HG02610 (cell line): ENCODE data around the gene ELOA.
"Not testable (repeated sequence)": the region's sequence is repeated elsewhere in the genome, so short reads cannot be mapped to it uniquely, and the experiment has no call there.

Experiments
- ATAC-seq: cut with Tn5 transposase; IDR thresholded peaks from one replicate; pipeline ENCODE4 v1.9.1; 2021; ENCODE audit warnings: mild to moderate bottlenecking, moderate library complexity; ENCODE audit not compliant: unreplicated experiment

Gene ELOA

DNA sequence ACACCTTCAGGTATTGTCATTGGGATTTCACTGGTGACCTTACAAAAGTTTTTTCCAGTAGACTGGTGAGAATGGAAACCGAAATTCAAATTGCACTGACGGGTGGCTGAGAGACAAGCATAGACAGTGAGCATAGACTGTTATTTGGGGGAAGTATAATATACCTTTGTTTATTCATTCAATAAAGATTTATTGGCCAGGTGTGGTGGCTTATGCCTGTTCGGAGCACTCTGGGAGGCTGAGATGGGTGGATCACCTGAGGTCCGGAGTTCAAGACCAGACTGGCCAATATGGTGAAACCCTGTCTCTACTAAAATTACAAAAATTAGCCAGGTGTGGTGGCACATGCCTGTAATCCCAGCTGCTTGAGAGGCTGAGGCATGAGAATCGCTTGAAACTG, 10.0 kb upstream of the ELOA start:
- not testable (repeated sequence) for ATAC-seq

DNA sequence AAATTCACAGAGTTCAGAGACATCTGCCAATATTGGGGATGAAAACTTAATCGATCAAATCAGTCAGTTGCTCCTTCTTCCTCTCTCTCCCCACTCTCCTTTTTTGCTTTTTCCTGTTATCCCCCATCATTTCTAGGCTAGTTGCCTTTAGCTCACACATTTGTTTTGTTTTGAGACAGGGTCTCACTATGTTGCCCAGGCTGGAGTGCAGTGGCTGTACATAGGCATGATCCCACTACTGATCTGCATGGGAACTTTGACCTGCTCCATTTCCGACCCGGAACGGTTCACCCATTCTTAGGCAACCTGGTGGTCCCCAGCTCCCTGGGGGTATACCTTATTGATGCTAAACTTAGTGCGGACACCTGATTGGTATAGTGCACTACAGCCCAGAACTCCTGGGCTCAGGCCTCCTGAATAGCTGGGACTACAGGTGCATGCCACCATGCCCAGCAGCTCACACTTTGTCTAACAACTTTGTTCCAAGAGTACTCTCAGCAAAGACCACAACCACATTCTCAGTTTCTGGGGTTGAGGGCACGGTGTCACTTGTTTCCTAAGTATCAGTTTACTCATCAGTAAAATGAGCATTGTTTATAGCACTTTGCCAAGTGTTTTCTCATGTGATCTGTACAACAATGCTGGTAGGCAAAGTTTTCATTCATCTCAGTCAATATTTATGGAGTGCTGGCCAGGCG, 6.7 kb upstream of the ELOA start:
- no peak for ATAC-seq

DNA sequence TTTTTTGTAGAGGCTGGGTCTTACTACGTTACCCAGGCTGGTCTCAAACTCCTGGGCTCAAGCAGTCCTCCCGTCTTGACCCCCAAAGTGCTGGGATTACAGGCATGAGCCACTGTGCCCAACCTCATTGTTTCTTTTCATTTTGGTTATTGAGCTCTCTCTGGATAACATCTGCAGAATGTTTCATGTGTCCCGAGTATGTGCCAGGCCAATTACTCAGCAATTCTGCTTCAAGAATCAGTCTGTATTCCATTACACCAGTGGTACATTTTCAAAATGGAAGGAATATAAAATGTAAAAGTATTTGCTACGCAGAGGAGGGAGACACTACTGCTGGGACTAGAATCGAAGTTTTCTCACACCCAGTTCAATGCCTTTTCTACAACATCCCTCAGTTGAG, 1.7 kb upstream of the ELOA start:
- no peak for ATAC-seq

DNA sequence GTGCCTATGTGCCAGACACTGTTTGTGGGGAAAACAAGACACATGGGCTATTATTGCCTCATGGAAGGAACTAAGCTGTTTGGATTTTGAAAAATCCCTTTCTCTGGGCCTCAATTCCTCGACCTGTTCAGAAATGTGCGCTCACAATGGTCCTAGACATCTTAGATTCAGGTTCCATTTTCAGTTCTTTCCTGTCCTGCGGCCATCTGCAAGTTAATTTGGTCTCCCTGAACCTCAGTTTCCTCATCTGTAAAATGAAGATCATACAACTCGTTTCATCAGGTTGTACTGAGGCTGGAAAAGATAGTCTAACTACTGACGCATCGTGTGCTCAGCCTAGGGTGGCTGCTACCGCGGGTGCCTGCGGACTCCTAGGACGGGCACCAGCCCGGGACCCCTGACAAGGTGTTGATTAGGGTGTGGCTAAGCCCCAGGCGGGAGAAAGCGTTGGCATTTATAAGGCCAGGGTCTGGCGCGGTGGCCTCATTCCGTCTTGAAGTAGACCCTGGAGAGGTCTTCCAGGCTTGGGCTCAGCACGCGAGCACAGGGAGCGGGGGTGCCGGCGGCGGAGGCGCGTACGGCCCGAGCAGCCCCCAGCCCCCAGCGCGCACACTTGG, 493 bp upstream of the ELOA start:
- ATAC-seq = peak; percentile 29

DNA sequence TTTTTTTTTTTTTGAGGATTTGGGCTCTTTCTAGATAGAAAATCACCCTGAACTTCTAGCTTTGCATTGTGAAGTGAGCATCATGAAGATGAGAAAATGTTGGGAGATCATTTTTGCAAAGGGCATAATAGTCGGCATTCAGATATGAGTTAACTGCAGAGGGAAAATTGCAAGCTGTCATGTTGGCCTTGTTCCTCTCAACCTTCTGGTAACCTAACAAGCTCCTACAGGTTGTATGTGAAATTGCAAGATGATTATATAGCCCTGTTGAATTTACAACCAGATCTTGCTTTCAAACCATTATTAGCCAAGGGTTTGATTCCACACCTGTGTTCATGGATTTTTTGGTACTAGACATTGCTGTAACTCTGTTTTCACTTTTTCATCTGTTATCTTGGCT, 2.2 kb downstream of the ELOA start:
- no peak for ATAC-seq

DNA sequence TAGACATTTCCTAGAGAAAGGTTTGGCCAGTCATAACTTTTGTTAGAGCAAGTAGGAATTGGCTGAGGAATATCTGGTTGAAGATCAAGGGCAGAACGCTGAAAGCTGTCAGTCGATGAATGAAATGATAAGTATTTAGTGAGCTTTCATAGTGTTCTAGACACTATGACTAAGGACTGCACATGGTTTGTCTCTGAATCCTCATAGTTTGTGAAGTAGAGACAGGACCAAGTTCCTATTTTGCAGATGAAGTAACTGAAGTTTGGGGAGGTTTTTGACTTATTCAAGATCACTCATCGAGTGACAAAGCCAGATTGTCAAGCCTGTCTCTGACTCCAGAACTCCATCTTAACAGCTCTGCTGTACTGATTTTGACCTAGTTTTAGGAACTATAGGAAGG, 4.7 kb downstream of the ELOA start:
- ATAC-seq = no peak

DNA sequence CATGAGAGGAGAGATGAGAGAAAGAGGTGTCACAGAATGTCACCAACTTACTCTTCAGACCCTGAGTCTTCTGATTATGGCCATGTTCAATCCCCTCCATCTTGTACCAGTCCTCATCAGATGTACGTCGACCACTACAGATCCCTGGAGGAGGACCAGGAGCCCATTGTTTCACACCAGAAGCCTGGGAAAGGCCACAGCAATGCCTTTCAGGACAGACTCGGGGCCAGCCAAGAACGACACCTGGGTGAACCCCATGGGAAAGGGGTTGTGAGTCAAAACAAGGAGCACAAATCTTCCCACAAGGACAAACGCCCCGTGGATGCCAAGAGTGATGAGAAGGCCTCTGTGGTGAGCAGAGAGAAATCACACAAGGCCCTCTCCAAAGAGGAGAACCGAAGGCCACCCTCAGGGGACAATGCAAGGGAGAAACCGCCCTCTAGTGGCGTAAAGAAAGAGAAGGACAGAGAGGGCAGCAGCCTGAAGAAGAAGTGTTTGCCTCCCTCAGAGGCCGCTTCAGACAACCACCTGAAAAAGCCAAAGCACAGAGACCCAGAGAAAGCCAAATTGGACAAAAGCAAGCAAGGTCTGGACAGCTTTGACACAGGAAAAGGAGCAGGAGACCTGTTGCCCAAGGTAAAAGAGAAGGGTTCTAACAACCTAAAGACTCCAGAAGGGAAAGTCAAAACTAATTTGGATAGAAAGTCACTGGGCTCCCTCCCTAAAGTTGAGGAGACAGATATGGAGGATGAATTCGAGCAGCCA, 8.0 kb downstream of the ELOA start:
- ATAC-seq = no peak

DNA sequence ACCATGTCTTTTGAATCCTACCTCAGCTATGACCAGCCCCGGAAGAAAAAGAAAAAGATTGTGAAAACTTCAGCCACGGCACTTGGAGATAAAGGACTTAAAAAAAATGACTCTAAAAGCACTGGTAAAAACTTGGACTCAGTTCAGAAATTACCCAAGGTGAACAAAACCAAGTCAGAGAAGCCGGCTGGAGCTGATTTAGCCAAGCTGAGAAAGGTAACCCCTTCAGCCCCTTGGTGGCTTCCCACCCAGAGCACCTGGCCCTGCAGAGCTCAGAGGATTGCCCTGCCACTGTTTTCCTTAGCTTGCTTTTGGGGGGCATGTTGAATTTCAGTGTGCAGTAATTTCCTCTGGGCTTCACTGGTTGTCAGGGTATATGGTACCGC, 8.5 kb downstream of the ELOA start:
- ATAC-seq = no peak

DNA sequence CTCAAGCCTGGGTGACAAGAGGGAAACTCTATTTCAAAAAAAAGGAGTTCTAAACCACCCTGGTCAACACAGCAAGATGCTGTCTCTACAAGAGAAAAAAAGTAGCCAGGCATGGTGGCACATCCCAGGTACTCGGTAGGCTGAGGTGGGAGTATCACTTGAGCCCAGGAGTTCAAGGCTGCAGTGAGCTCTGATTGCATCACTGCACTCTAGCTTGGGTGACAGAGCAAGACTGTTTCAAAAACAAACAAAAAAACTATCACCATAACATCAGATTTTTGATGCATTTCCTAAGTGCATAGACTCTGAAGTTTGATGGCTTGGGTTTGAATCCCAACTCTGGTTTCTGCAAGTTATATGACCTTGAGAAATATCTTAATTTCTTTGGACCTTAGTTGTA, 9.6 kb downstream of the ELOA start:
- ATAC-seq = no peak

DNA sequence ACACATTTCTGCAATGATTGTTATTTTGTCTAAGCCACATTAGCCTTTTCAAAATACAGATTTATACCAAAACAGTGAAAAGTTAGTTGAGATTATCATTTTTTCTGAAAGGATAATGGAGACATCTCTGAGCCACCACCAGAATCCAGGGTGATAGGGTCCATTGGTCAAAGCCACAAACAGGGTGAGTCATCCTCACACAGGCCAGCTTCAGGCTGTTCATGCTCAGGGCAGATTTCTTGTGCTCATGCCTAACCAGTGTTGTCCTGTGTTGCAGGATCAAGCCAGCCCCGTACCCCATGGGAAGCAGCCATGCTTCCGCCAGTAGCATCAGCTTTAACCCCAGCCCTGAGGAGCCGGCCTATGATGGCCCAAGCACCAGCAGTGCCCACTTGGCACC, 13.4 kb downstream of the ELOA start:
- no peak for ATAC-seq

DNA sequence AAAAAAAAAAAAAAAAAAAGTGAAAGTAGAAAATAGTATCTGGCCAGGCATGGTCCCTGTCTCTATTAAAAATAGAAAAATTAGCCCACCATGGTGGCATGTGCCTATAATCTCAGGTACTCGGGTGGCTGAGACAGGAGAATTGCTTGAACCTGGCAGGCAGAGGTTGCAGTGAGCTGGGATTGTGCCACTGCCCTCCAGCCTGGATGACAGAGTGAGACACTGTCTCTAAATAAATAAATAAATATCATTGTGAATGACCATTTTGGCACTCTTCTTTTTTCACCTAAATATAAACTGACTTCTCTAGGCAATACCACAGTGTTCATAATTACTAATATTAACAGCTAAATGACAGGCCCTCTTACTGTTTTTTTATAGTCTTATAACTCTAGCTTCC, 14.5 kb downstream of the ELOA start:
- no peak for ATAC-seq

DNA sequence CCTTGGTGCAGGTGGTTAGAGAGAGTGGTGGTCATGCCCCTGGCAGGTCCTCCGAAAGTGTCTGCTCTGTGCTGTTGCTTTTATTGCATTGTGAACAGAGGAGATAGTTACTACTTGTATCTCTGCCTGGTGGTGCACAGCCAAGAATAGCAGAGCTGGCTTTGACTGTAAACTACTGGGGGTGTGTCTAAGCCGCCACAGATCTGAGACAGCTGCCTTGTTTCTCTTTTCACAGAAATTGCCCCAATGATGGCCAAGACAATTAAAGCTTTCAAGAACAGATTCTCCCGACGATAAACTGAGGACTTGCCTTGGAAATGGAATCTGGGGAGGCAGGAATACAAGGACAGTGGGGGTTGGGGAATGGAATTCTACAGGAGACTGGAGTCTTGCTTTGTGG, 16.0 kb downstream of the ELOA start:
- ATAC-seq = no peak

DNA sequence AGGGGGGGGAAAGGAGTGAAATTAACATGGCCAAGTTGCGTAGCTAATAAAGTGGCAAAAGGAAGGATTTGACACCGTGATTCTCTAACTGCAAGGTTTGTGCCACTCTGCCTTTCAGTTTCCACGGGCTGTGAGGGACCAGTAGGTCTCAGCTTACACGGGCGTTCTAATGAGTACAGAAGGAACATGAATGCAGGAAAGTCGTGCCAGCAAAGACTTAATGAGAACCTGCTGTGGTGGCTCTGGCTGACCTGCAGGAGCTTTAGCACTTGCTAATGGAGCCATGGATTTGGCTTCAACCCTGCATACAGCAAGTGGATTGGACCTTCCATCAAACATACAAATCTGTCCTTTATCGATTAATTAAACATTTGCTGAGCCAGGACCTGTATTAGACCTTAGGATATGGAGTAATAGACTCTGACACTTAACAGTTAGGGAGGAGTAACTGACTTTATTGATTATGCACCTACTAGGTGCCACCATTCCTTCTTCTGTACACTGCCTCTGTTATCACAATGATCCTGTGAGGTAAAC, 19.8 kb downstream of the ELOA start:
- no peak for ATAC-seq

DNA sequence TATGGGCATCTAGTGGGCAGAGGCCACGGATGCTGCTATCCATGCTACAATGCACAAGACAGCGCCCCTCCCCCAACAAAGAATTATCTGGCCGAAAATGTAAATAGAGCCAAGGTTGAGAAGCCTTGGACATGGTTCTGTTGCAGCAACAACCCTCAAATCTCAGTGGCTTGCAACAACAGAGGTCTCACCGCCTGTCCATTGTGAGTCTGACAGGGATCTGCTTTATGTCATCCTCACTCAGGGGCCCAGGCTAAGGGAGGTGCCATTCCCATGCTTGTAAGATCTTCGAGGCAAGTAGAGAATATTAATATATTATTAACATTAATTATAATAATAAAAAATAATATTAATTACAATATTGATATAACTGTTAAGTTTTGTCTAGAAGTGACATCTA, 25.5 kb downstream of the ELOA start:
- ATAC-seq = no peak

DNA sequence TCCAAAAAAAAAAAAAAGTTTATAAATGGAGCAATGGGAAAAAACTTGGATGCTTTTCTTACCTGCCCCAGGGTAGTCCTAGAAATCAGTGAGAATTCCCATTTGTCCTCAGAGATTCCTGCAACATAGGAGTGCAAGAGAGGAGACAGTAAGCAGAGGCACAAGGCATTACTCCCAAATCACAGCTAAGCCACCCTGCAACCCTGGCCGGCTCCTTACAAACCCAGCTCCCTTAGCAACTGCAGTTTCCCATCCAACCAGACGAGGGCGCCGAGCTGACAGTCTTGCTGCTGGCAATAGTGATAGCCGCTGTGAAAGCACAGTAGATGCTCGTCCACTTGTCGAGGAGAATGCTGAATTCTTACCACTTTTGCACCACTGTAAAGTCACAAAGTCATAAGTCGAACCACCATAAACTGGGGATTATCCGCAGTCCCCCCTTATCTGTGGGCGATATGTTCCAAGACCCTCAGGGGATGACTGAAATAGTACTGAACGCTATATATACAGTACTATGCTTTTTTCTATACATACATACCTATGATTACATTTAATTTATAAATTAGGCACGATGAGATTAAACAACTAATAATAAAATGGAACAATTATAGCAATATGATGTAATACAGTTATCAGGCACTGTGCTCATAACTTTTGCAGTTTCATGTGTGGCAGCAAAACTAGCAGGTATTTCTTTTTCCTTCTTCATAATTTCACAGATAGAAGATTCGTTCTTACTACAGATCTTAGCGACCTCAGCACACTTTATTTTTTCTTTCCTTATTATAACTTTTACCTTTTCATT, 29.0 kb downstream of the ELOA start:
- no peak for ATAC-seq

DNA sequence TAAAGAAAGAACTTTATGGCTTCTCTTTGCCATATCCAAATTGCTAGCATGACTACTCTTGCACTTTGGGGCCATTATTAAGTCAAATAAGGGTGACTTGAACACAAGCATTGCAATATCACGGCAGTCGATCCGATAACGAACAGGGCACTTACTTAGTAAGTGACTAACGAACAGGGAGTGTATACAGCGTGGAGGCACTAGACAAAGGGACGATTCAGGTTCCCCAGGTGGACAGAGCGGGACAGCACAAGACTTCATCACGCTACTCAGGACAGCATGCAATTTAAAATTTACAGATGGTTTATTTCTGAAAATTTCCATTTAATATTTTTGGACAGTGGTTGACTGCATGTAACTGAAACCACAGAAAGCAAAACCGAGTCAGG, 29.6 kb downstream of the ELOA start:
- no peak for ATAC-seq

DNA sequence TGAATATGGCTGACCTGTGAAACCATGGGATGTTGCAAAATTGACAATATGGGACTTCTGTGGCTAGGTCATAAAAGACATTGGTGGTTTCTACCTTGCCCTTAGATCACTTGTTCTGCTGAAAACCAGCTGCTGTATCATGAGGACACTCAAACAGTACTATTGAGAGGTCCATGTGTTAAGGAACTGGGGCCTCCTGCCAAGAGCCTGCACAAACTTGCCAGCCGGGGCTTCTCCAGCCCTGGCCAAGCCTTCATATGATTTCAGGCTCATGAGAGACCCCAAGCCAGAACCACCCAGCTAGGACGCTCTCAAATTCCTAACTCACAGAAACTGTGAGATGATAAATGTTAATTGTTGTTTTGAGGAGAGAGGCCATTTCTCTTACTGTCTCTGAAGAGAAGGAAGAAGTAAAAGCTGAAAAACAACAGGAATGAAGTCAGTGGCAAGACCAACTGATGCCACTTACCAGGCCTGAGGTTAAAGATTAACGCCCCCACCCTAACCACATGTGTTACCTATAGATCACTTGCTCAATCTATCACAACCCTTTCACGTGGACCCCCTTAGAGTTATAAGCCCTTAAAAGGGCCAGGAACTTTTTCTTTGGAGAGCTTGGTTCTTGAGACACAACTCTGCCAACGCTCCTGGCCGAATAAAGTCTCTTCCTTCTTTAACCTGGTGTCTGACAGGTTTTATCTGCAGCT, 31.1 kb downstream of the ELOA start:
- ATAC-seq = no peak

DNA sequence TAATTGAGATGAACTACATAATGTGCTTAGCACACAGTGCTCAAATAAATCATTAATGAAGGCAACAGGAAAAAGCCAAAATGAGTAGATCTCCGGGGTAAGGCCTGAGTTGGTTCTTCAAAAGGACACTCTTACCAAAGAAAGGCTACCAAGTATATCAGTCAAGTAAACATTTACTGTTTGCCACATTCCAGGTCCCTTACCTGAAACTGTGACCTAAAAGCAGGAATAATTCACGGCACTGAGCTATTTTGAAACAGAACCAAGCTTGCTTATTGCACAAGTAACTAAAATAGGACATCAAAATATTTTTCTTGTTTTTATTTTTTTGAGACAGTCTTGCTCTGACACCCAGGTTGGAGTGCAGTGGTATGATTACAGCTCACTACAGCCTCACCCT, 32.9 kb downstream of the ELOA start:
- no peak for ATAC-seq

DNA sequence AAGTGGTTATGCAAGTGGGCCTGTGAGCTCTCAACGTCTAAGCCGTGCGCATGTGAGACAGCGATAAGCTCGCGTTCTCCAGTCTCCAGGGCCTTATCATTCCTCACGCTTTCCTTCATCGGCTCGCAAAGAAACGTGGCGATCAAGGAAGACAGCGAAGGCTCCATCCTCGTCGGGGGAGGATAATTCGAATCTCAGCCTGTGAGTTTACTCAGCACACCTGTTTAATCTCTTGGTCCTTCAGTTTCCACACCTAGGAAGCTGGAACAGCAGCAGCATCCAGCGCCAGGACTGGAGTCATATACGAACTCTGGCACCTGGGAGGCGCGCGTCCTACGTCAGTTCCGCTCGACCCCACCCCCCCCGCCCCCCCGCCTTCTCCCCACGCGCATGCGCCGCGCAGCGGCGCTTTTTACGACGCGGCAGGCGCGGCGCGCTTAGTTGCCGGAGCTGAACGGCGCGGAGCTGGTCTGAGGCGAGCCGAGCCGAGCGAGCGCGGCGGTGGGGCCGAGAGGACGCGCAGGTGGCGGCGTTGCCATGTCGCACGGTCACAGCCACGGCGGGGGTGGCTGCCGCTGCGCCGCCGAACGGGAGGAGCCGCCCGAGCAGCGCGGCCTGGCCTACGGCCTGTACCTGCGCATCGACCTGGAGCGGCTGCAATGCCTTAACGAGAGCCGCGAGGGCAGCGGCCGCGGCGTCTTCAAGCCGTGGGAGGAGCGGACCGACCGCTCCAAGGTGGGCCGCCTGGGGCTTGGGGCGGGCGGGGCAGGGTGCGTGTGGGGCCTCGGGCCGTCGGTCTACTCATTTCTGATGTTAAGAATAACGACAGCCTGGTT, 34.9 kb downstream of the ELOA start, which contains the start of gene PITHD1:
Gene PITHD1, plus strand, starts transcription at position 440 of the 836 bp plus-strand sequence. Its CDS starts 98 bp downstream, at position 538.
- peak; percentile 70 for ATAC-seq
